AG04450 (cell line): ENCODE results near the gene PIAS3. TPM values are rescaled to one million over a fixed set of nuclear protein-coding genes. Genes with fewer than 3 reads are reported as not detected.

Experiments
- CTCF ChIA-PET: fragments of 300-600, 350-600 bp; formaldehyde crosslinking; extraction: SDS; loops from one replicate; lab custom pipeline; 2022; ENCODE audit warnings: antibody characterized with exemption, inconsistent platforms; lab: Charles Lee
- POLR2A ChIA-PET: fragments of 350-600 bp; formaldehyde crosslinking; extraction: SDS; loops from one replicate; lab custom pipeline; 2021; ENCODE audit warnings: antibody characterized with exemption, inconsistent platforms; lab: Yijun Ruan, JAX
- DNase-seq: peaks from one replicate; pipeline ENCODE4 v3.0.0-alpha.2; 2011; ENCODE audit warnings: low read depth, low spot score
- H3K27ac ChIP-seq: one replicate; pipeline ENCODE4 v1.5.1; 2012; ENCODE audit warnings: low read depth, low read length, control low read depth
- H3K27me3 ChIP-seq: one replicate; pipeline ENCODE4 v1.6.0; 2012; ENCODE audit warnings: low read length; ENCODE audit not compliant: control insufficient read depth, insufficient read depth
- H3K4me3 ChIP-seq: 2 replicates; pipeline ENCODE4 v1.5.1; 2011; ENCODE audit warnings: mild to moderate bottlenecking, low read depth, low read length, control low read depth
- H3K9me3 ChIP-seq: 2 replicates; pipeline ENCODE4 v1.5.1; 2012; ENCODE audit warnings: low read length; ENCODE audit not compliant: control insufficient read depth, insufficient read depth
- CTCF ChIP-seq: IDR thresholded peaks from 2 replicates; pipeline ENCODE4 v1.5.1; 2011; ENCODE audit warnings: low read depth, low read length, control low read depth, inconsistent platforms
- polyA plus RNA-seq: library from polyadenylated mRNA; depleted of rRNA; stranded (reverse); fragments of >200 nt; gene quantifications from 2 replicates; pipeline ENCODE4 v1.2.3, GENCODE V29; 2011

Gene PIAS3
- polyA plus RNA-seq, 1 experiment: 29.2 TPM

GRCh38 chr1:145858238-145858900 lies 512 bp downstream of the PIAS3 start:
- POLR2A ChIA-PET: interaction anchor here (0.9 to 4.4 kb wide), 13 partner anchors 10 to 179 kb away, joined by 4 to 116 read pairs (median 10); partner anchors contain the start of genes ANKRD34A, ANKRD35, LIX1L and NUDT17
- Histone ChIP-seq H3K4me3 (peak overlapping the region; percentile 91), H3K9me3 (no peaks in the 10 kb centered on the region; the same call in 1 of the 2 replicates), H3K27me3 (no peaks in the 10 kb centered on the region), H3K27ac (peak overlapping the region; percentile 52)
- no peak for DNase-seq
- CTCF ChIA-PET: interaction anchor here (0.7 to 5.9 kb wide), 11 partner anchors 11 to 174 kb away, joined by 3 to 104 read pairs (median 5); partner anchors contain the start of genes ITGA10 and NUDT17
- 0 out of 2 replicates have a peak, but pooled peaks have one; percentile 6 for TF ChIP-seq CTCF

- ChIA-PET POLR2A (interaction anchor here (4.4 kb wide), 1 partner anchor 10 kb away, joined by 116 read pairs; the partner anchor contains the start of gene NUDT17), CTCF (interaction anchor here (4.8 to 5.9 kb wide), 3 partner anchors 10 to 53 kb away, joined by 26 to 104 read pairs (median 40); partner anchors contain the start of genes ITGA10 and NUDT17)
- Histone ChIP-seq H3K9me3 (no peaks in the 10 kb centered on the region; the same call in 1 of the 2 replicates), H3K4me3 (peak overlapping the region; percentile 13; the same call in 1 of the 2 replicates), H3K27me3 (no peaks in the 10 kb centered on the region), H3K27ac (no peak overlapping the region)
- no peak for TF ChIP-seq CTCF
- DNase-seq: no peak
Measured at GRCh38 chr1:145857170-145857569, 1.7 kb downstream of the PIAS3 start.

GRCh38 chr1:145855426-145855948 lies 3.4 kb downstream of the PIAS3 start:
- TF ChIP-seq CTCF: peak; percentile 29; the same call in 1 of the 2 replicates
- H3K27me3 ChIP-seq: no peaks in the 10 kb centered on the region
- POLR2A ChIA-PET: no interaction called here
- DNase-seq: no peak
- CTCF ChIA-PET: interaction anchor here (1.2 kb wide), 1 partner anchor 10 kb away, joined by 7 read pairs; the partner anchor contains the start of gene NUDT17
- no peak overlapping the region for H3K4me3 ChIP-seq
- H3K27ac ChIP-seq: no peak overlapping the region
- no peaks in the 10 kb centered on the region; the same call in 1 of the 2 replicates for H3K9me3 ChIP-seq

- H3K27ac ChIP-seq: peak overlapping the region; percentile 61
- no peak overlapping the region for H3K4me3 ChIP-seq
- H3K9me3 ChIP-seq: no peaks in the 10 kb centered on the region; the same call in 1 of the 2 replicates
- no peaks in the 10 kb centered on the region for H3K27me3 ChIP-seq
- POLR2A ChIA-PET: interaction anchor here (1.3 to 7.1 kb wide), 2 partner anchors 8 to 26 kb away, joined by 3 to 116 read pairs; partner anchors contain the start of genes PIAS3, POLR3C and RNF115
- DNase-seq: no peak
- CTCF ChIA-PET: interaction anchor here (0.8 to 6.4 kb wide), 5 partner anchors 9 to 164 kb away, joined by 4 to 104 read pairs (median 5); partner anchors contain the start of genes ITGA10 and PIAS3
- TF ChIP-seq CTCF: peak; percentile 42
Measured at GRCh38 chr1:145849356-145850160, 9.3 kb downstream of the PIAS3 start.
